Activated naive CD8-positive, alpha-beta T cell treated with anti-CD3 and anti-CD28 coated beads for 36 hours (primary cell): Measurements from ENCODE around the gene SCGB1C2. TPM values are rescaled to one million over a fixed set of nuclear protein-coding genes. Genes with fewer than 3 reads are reported as not detected.

Source experiments
- DNase-seq: peaks from one replicate; pipeline ENCODE4 v3.0.0; 2021
- H3K27ac Mint-ChIP-seq: one replicate; pipeline ENCODE4 v1.8.0; 2022; ENCODE audit warnings: mild to moderate bottlenecking, moderate library complexity, mixed read lengths
- H3K27me3 Mint-ChIP-seq: one replicate; pipeline ENCODE4 v1.8.0; 2022; ENCODE audit warnings: mild to moderate bottlenecking, mixed read lengths
- H3K36me3 Mint-ChIP-seq: one replicate; pipeline ENCODE4 v1.8.0; 2021; ENCODE audit warnings: mild to moderate bottlenecking, mixed read lengths
- H3K4me1 Mint-ChIP-seq: one replicate; pipeline ENCODE4 v1.8.0; 2021; ENCODE audit warnings: mixed read lengths
- H3K4me3 Mint-ChIP-seq: one replicate; pipeline ENCODE4 v1.8.0; 2022; ENCODE audit warnings: mild to moderate bottlenecking, moderate library complexity, mixed read lengths
- H3K9me3 Mint-ChIP-seq: one replicate; pipeline ENCODE4 v1.8.0; 2022; ENCODE audit warnings: mixed read lengths
- total RNA-seq, 2 experiments: library from RNA; stranded (reverse); gene quantifications; one replicate each; pipeline ENCODE4 v1.2.3, GENCODE V29; 2021

SCGB1C2 gene
- total RNA-seq, 2 experiments from 2014 or later = not detected

- no peaks in the 10 kb centered on the region for H3K36me3 Mint-ChIP-seq
- no peak overlapping the region for H3K4me3 Mint-ChIP-seq
- DNase-seq = no peak
- H3K4me1 Mint-ChIP-seq = no peaks in the 10 kb centered on the region
- peaks cover 28% of the 10 kb centered on the region for H3K27me3 Mint-ChIP-seq
- H3K9me3 Mint-ChIP-seq = no peaks in the 10 kb centered on the region
- no peak overlapping the region for H3K27ac Mint-ChIP-seq
Observed at GRCh38 chr17:177155-177554, 39.8 kb downstream of the SCGB1C2 start.

- H3K9me3 Mint-ChIP-seq = no peaks in the 10 kb centered on the region
- no peaks in the 10 kb centered on the region for H3K36me3 Mint-ChIP-seq
- no peak overlapping the region for H3K27ac Mint-ChIP-seq
- DNase-seq = no peak
- no peaks in the 10 kb centered on the region for H3K4me1 Mint-ChIP-seq
- H3K27me3 Mint-ChIP-seq = peaks cover 32% of the 10 kb centered on the region
- no peak overlapping the region for H3K4me3 Mint-ChIP-seq
Observed at GRCh38 chr17:177762-178161, 40.4 kb downstream of the SCGB1C2 start.

- Mint-ChIP-seq H3K27me3 (peaks cover 39% of the 10 kb centered on the region), H3K9me3 (no peaks in the 10 kb centered on the region), H3K4me1 (no peaks in the 10 kb centered on the region), H3K36me3 (no peaks in the 10 kb centered on the region), H3K27ac (no peak overlapping the region), H3K4me3 (no peak overlapping the region)
- no peak for DNase-seq
Observed at GRCh38 chr17:178292-179065, 41.1 kb downstream of the SCGB1C2 start.

GRCh38 chr17:179066-179432 is 41.7 kb downstream of the SCGB1C2 start:
- Mint-ChIP-seq H3K36me3 (no peaks in the 10 kb centered on the region), H3K27me3 (peaks cover 44% of the 10 kb centered on the region), H3K4me3 (no peak overlapping the region), H3K9me3 (no peaks in the 10 kb centered on the region), H3K27ac (no peak overlapping the region), H3K4me1 (no peaks in the 10 kb centered on the region)
- no peak for DNase-seq

- H3K9me3 Mint-ChIP-seq = no peaks in the 10 kb centered on the region
- H3K27ac Mint-ChIP-seq = no peak overlapping the region
- peaks cover 47% of the 10 kb centered on the region for H3K27me3 Mint-ChIP-seq
- peaks cover 2% of the 10 kb centered on the region for H3K4me1 Mint-ChIP-seq
- no peak for DNase-seq
- no peak overlapping the region for H3K4me3 Mint-ChIP-seq
- H3K36me3 Mint-ChIP-seq = no peaks in the 10 kb centered on the region
Observed at GRCh38 chr17:179781-180380, 42.5 kb downstream of the SCGB1C2 start.

- H3K27me3 Mint-ChIP-seq = peaks cover 52% of the 10 kb centered on the region
- no peaks in the 10 kb centered on the region for H3K36me3 Mint-ChIP-seq
- H3K9me3 Mint-ChIP-seq = no peaks in the 10 kb centered on the region
- no peak overlapping the region for H3K27ac Mint-ChIP-seq
- no peak for DNase-seq
- H3K4me1 Mint-ChIP-seq = peaks cover 8% of the 10 kb centered on the region
- no peak overlapping the region for H3K4me3 Mint-ChIP-seq
Observed at GRCh38 chr17:180381-181244, 43.2 kb downstream of the SCGB1C2 start.

- Mint-ChIP-seq H3K4me1 (peaks cover 16% of the 10 kb centered on the region), H3K27ac (no peak within 1 kb of the TSS), H3K9me3 (no peaks in the 10 kb centered on the region), H3K4me3 (peak within 1 kb of the TSS; percentile 44), H3K27me3 (peaks cover 52% of the 10 kb centered on the region), H3K36me3 (no peaks in the 10 kb centered on the region)
- DNase-seq = peak; percentile 30
Observed at GRCh38 chr17:181245-182049, 44.1 kb downstream of the SCGB1C2 start, which contains the start of gene DOC2B. TSS of gene DOC2B (minus strand) at chr17:181650. CDS start at chr17:181479, 171 bp downstream.

- no peaks in the 10 kb centered on the region for H3K9me3 Mint-ChIP-seq
- H3K4me1 Mint-ChIP-seq = peaks cover 16% of the 10 kb centered on the region
- no peaks in the 10 kb centered on the region for H3K36me3 Mint-ChIP-seq
- no peak for DNase-seq
- peaks cover 49% of the 10 kb centered on the region for H3K27me3 Mint-ChIP-seq
- H3K27ac Mint-ChIP-seq = no peak overlapping the region
- H3K4me3 Mint-ChIP-seq = peak overlapping the region; percentile 44
Observed at GRCh38 chr17:182050-182751, 44.8 kb downstream of the SCGB1C2 start.

GRCh38 chr17:183021-183420 is 45.7 kb downstream of the SCGB1C2 start:
- H3K4me1 Mint-ChIP-seq = peaks cover 16% of the 10 kb centered on the region
- no peaks in the 10 kb centered on the region for H3K9me3 Mint-ChIP-seq
- peaks cover 45% of the 10 kb centered on the region for H3K27me3 Mint-ChIP-seq
- H3K27ac Mint-ChIP-seq = no peak overlapping the region
- DNase-seq = no peak
- H3K4me3 Mint-ChIP-seq = no peak overlapping the region
- H3K36me3 Mint-ChIP-seq = no peaks in the 10 kb centered on the region

GRCh38 chr17:185445-186138 is 48.2 kb downstream of the SCGB1C2 start:
- peak; percentile 67 for DNase-seq
- peaks cover 35% of the 10 kb centered on the region for H3K27me3 Mint-ChIP-seq
- no peak overlapping the region for H3K27ac Mint-ChIP-seq

GRCh38 chr17:187130-187529 is 49.8 kb downstream of the SCGB1C2 start:
- peaks cover 30% of the 10 kb centered on the region for H3K27me3 Mint-ChIP-seq
- H3K36me3 Mint-ChIP-seq = no peaks in the 10 kb centered on the region
- H3K27ac Mint-ChIP-seq = no peak overlapping the region
- no peak overlapping the region for H3K4me3 Mint-ChIP-seq
- DNase-seq = no peak
- peaks cover 27% of the 10 kb centered on the region for H3K4me1 Mint-ChIP-seq
- no peaks in the 10 kb centered on the region for H3K9me3 Mint-ChIP-seq

More at GRCh38 chr17:185445-186138, 48.2 kb downstream of the SCGB1C2 start:
- H3K4me3 Mint-ChIP-seq = no peak overlapping the region
- H3K9me3 Mint-ChIP-seq = no peaks in the 10 kb centered on the region
- H3K4me1 Mint-ChIP-seq = peaks cover 27% of the 10 kb centered on the region
- H3K36me3 Mint-ChIP-seq = no peaks in the 10 kb centered on the region
